ENCODE measurements around the gene ANKS6.
A peak's percentile ranks its signal among the peaks of the same experiment; 100 is the strongest.

ANKS6 gene

DNA sequence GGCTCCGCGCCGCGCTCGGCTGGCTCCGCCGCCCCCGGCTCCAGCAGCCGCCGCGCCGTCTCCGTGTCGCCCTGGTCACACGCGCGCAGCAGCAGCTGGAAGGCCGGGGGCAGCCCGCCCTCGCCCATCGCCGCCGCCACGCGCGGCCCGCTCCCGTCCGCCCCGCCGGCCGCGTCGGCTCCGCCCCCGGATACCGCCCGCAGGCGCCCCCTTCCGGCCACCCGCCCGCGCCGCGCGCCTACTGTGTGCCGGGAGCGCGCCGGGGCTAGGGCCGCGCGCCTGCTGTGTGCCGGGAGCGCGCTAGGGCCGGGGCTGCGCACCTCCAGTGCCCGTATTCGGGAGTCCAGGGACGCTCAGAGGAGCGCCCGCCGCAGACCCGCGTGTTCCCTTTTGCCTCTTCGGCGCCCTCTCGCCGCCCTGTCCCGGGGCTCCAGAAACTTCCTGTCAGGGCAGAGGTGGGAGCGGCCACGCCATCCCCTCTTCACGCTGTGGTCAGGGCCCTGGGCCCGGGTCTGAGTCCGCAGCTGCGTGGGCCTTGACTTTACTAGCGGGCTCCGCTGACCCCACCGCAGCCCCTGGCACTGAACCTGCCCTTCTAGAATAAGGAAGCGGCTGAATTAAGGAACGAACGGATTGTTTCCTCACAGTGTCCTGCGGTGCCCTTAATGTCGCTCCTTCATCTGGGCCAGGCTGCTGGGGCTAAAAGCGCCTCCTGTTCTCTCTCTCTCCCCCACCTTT, at the start of gene ANKS6:
TSS of gene ANKS6 (minus strand) at position 192 of the 738 bp plus-strand sequence. CDS start at position 128, 64 bp downstream.
- DNase-seq (ENCODE audit: low read depth in 2 of 2, low spot score in 1 of 2): peak; percentile 63 to 65

DNA sequence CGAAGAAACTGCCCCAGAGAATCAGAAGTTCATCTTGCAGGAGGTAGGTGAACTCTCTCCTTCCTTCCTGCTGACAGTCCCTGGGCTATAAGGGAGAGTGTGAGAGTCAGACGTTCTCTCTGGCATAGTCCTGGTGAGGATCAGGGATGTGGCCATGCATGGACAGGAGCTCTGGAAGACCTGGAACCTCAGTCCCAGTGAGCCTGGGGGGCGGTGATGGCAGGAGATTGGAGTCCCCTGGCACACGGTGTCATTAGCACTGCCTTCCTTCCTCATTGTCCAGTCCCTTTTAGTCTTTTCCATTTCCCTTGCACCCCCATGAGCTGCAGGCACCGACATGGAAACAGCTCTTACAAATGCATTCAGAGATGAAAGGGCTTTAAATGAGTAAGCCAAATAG, 49.7 kb upstream of the ANKS6 start:
- no peak for DNase-seq (ENCODE audit: low read depth in 2 of 2, low spot score in 1 of 2)

DNA sequence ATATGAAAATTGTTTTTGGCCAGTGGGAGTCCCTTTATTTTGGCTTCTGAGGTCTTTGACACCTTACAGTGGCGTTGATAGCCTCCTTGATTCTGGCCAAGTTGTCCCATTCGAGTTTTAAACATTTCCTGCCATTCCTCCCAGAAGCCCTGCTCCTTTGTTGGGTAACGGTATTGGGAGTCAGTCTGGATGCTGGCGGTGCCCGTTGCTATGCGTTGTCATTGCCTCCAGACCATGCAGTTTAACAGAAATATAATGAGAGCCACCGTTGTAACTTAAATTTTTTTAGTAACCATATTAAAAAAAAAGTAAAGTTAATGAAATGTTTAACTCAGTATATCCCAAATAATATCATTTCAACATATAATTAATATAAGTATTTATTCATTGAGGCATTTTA, 46.2 kb upstream of the ANKS6 start:
- no peak for DNase-seq (ENCODE audit: low read depth in 2 of 2, low spot score in 1 of 2)

DNA sequence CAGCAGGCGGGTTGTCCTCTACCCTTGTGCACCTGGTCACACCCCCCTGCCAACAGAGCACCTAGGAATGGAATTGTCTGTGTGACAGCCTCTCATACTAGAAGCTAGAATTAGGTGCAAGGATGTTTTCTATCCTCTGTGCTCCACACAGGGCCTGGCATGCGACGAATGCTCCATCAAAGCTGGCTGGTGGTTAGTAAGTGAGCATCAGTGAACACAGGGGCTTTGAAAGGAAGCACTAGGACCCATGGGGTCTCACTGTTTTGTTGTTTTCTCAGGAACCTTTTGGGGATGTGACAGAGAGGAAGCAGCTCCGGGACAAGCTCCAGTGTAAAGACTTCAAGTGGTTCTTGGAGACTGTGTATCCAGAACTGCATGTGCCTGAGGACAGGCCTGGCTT, 43.4 kb upstream of the ANKS6 start:
- DNase-seq (ENCODE audit: low read depth in 2 of 2, low spot score in 1 of 2): no peak

DNA sequence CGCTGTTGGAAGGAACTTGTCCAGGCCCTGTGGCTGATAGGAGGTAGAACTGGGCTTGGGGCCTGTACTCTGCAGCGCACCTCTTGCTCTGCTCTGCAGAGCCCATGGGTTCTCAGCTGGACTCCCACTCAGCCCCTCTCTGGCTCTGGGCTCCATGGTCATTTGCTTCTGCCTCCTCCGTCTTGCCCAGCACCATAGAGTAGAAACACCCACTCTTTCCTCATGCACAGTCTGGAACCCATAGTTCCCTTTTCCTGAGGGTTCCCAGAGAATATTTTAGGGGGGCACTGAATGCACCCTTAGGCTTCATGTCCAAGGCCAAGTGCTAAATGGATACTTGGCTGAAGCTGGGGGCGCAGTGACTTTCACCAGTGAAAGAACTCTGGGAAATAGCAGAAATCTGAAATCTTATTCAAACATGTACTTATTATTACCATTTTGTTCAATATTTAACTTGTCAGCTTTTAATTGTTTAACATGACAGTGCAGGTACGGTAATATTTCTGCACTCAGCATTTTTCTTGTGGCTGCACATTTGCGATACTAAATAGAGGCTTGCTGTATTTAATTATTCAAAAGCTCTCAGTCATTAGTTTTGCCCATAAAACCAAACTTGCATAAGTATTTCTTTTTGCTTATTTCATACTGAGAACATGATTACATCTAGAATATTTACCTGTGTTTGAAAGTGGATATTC, 42.7 kb upstream of the ANKS6 start:
- DNase-seq (ENCODE audit: low read depth in 2 of 2, low spot score in 1 of 2): no peak

DNA sequence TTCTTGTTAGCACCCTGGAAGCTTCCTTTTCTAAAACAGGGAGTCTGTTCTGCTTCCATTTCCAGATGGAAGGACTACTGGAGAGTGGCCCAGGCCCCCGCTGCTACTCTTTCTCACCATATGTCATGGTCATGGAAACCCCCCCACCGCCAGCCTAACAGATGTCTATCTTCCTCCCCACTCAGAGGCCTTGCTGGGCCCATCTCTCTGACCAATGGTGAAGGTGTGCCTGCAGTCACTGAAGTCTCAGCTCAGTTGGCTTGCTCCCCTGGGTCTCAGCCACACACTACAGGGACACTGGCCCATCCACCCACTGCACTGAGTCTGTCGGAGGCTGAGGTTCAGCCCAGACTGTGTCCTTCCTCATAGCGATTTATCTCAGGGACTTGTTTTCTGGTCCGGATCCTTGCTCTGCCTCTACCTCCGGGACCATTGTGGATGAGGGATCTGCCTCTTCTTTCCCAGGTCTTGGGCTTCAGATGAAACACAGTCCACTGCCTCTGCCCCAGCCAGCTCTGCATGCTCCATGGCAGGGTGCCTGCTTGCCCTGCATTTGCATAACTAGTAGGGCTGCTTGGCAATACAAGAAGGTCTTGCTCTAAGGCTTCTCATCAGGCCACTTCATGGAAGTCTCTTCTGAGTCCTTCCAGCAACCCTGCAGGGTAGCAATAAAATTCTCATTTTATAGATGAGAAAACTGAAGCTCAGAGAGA, 42.0 kb upstream of the ANKS6 start:
- DNase-seq (ENCODE audit: low read depth in 2 of 2, low spot score in 1 of 2): no peak

DNA sequence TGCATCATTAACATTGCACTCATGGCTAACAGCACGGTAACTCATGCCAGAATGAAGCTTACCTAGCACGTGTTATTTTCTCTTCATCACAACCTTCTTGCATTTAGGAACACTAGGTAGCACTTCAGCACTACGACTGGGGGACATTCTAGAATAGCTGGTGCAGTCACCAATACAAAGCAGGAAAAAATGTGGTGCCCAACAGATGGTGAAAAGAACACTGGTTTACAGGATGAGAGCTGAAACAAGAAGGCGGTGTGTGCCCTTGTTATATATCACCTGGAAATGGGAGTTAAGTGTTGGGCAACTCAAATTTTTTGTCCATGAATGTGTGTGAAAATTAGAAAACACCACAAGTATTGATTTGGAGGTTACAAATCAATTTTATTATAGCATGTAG, 41.2 kb upstream of the ANKS6 start:
- DNase-seq (ENCODE audit: low read depth in 2 of 2, low spot score in 1 of 2): no peak

DNA sequence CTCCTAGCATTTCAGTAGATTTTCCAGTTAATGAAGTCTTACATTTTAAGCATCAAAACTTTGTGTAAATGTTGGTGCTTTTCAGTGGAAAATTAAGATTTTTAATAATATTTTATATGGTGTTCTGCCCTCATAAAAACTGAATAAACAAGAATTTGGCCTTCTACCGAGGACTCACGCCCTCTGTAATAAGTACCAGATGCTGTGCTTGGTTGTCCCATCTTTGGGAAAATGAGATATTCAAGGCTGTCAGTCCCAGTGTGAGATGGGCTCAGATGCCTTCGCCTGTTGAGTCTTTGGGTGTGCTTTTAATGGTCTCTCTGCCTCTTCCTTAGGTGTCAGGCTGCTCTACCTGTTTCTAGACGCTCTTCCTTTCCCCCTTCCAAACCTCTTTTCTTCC, 39.9 kb upstream of the ANKS6 start:
- no peak for DNase-seq (ENCODE audit: low read depth in 2 of 2, low spot score in 1 of 2)

DNA sequence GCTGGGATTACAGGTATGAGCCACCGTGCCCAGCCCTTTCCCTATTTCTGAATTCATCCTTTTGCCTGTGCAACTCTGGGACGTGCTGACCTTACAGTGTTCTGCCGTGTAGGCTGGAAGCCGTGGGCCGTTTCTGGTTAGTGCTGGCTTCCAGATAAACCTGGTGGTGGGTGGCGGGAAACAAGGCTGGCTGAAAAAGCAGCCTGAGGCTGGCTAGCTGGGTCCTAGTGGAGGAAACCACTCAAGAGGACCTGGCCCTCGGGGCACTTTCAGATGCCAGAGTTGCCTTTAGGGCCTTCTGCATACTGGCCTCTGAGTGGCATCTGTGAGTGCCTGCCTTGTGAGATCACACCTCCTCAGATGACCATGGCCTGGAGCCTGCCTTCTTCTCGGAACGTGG, 38.0 kb upstream of the ANKS6 start:
- DNase-seq (ENCODE audit: low read depth in 2 of 2, low spot score in 1 of 2): no peak

DNA sequence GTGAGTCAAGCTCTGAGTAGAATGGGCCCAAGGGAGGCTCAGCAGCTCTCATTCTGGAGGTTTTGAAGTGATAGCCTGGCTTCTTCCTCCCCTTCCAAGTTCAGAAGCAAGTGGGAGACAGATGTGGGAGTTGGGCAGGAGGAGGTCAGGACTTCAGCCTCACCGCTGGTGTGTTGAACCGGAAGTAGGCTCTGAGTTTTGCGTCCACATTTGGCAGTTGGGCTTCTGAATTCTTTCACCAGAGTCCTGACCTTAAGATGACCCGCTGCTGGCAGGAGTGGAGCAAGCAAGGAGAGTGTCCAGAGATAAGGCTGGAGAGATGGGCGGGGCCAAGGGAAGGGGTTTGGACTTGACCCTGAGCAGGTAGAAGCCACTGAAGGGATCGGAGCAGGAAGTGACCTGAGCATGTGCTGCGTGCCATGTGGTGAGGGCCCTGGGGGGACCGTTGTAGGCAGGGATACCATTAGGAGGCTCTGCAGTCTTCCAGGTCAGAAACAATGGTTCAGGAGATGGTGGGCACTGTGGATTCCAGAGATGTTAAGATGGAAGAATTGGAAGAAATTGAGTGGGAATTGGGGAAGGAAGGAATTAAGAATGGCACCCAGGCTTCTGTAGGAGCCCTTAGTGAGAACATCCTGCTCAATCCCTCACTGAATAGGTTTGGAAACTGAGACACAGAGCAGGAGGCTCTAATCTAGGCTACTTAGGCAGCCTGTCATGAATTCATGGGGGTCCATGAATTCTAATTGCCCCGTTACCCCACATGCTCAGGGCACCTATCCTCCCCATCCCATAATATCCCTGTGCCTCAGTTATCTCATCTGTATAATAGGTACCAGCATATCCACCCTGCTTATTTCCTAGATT, 37.0 kb upstream of the ANKS6 start:
- DNase-seq (ENCODE audit: low read depth in 2 of 2, low spot score in 1 of 2): no peak

DNA sequence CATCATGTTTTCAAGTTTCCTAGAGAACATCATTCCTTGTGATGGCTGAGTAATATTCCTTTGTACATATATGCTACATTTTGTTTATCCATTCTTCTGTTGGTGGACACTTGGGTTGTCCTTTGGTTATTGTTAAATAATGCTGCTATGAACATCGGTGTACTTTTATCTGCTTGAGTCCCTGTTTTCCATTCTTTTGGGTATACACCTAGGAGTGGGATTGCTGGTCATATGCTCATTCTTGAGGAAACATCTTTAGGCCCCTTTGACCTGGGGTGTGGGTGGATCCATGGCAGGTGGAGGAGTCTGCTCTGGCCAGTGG, 36.4 kb upstream of the ANKS6 start:
- no peak for DNase-seq (ENCODE audit: low read depth in 2 of 2, low spot score in 1 of 2)

DNA sequence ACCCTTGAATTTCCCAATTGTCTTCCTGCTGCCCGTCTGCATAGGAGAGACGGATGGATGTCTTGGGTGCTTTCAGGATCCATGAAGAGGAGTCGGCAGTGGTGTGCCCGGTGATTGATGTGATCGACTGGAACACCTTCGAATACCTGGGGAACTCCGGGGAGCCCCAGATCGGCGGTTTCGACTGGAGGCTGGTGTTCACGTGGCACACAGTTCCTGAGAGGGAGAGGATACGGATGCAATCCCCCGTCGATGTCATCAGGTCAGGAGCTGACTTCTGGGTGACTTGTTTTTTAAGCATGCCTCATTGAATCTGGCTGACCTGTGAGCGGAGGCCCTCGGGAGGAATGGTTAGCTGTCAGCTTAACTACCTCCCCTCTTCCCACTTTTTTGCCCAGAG, 35.3 kb upstream of the ANKS6 start:
- DNase-seq (ENCODE audit: low read depth in 2 of 2, low spot score in 1 of 2): no peak

DNA sequence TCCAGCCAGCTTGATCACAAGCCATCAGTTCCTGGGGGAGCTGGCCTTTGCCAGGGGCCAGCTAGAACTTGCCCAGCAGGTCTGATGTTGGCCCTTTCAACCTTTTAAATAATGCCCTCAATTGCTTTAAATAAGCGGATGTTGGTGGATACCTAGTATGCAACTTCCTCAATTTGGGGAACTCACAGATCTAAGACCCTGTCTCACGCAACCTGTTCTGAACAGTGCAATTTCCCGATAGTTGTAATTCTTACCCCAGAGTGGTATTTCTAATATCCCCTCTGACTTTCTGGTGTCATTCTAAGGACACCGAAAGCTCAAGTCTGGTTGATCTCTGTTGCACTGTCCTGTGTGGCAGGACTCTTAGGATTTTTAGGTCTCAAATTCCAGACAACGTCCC, 34.2 kb upstream of the ANKS6 start:
- no peak for DNase-seq (ENCODE audit: low read depth in 2 of 2, low spot score in 1 of 2)

DNA sequence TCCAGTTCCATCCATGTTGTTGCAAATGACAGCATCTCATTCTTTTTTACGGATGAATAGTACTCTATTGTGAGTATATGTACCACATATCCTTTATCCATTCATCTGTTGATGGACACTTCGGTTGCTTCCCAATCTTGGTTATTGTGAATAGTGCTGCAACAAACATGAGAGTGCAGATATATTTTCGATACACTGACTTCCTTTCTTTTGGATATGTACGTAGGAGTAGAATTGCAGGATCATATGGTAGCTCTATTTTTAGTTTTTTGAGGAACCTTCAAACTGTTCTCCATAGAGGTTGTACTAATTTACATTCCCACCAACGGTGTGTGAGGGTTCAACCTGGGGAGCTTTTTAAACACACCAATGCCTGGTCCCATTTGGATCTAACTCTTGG, 33.4 kb upstream of the ANKS6 start:
- DNase-seq (ENCODE audit: low read depth in 2 of 2, low spot score in 1 of 2): no peak

DNA sequence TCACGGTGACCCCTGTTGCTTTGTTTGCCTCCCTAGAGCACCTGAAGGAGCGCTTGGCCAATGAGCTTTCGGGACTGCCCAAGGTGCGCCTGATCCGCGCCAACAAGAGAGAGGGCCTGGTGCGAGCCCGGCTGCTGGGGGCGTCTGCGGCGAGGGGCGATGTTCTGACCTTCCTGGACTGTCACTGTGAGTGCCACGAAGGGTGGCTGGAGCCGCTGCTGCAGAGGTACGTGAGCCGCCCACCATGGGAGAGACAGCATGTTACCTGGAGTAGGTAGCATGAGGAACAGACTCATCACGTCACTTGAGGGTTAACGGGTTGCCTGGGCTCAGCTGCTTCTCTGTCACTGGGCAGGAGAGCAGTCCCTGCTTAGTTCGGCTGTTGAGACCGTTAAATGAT, 30.4 kb upstream of the ANKS6 start:
- DNase-seq (ENCODE audit: low read depth in 2 of 2, low spot score in 1 of 2): no peak

DNA sequence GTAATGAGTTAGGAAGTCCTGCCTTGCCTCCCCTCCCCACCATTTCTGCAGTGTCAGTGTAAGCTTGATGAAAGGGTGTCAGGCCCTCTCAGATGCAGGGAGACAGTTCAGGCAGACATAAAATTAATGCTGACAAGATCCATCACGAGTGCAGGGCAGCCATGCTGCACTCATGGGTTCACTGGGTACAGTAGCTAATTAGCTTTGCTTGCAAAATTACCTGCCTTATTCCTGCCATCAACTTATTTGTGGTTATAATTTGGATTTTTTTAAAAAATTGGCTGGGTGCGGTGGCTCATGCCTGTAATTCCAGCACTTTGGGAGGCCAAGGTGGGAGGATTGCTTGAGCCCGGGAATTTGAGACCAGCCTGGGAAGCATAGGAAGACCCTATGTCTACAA, 29.1 kb upstream of the ANKS6 start:
- DNase-seq (ENCODE audit: low read depth in 2 of 2, low spot score in 1 of 2): no peak

DNA sequence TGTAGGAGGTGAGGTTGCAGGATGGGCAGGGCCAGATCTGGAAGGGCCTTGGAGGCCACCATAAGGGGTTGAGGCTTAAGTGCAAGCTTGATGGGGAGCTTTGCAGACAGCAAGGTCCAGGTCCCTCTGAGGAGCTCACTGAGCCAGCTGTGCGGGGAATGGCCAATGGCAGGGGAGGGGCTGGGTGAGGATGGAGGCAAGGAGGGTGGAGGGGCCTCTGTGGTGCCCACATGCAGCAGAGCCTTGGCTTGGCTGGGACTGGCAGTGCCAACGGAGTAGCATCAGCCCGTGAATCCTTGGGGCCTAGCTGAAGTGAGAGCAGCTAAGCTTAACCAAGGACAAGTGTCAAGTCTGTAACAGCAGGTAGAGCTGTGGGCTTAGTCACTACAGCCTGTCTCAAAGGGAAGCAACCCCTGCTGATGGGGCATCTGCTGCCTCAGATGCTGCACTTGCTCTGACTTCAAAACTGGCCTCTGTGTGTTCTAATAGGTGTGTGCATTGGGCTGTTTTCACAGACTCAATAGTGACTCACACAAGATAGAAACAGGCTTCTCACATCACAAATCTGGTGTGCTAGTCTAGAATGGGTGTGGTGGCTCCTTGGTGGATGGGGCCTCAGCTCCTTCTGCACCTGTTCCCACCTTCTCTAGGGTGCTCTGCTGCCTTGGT, 27.4 kb upstream of the ANKS6 start:
- no peak for DNase-seq (ENCODE audit: low read depth in 2 of 2, low spot score in 1 of 2)

DNA sequence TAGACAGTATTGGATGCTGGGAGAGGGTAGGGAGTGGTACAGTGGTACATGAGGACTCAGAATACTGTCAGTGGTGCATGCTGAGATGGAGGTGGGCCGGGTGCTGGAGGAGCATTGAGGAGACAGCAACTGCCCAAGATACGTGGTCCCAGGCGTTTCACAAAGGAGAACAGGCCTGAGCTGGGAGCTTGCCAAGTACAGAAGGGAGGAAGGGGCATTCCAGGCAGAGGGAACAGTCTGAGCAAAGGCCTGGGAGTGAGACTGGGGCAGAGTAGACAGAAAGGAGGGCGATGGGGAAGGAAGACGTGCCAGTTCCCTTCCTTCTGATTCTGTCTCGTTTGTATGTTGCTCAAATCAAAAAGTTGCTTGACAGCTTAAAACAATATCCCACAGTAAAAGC, 26.3 kb upstream of the ANKS6 start:
- DNase-seq (ENCODE audit: low read depth in 2 of 2, low spot score in 1 of 2): no peak

DNA sequence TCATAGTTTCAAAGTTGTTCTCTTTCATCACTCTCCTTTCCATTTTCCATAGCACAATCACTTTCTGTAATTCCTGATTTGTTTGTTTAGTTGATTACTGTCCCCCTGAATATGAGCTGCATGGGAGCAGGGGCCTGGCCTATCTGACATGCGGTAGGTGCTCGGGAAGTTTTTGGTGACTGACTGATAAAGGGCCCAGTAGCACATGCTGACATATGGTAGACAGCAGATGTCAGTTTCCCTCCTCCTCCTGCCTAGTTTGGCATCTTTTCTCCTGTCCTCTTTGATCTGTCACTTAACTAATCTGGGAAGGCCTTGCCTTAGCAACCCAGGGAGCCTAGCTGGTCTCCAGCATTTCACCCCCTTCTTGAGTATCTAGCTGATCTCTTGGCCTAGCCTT, 25.5 kb upstream of the ANKS6 start:
- no peak for DNase-seq (ENCODE audit: low read depth in 2 of 2, low spot score in 1 of 2)

DNA sequence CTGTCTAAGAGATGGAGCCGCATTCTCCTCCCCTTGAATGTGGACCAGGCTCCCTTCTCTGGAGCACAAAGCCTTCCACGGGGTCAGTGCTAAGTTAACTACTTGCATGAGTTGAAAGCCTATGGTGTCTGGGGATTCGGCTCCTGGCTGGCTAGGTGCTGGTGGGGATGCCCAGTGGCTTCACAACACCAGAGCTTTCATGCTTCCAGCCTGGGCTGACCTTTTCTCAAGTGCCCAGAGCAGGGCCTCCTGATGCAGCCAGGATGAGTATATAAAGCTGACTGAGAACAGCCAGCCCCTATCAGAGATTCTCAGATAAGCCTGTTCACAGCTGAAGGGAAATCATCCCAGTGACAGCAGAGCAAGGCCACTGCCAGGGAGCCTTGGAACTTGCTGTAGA, 22.9 kb upstream of the ANKS6 start:
- DNase-seq (ENCODE audit: low read depth in 2 of 2, low spot score in 1 of 2): no peak

DNA sequence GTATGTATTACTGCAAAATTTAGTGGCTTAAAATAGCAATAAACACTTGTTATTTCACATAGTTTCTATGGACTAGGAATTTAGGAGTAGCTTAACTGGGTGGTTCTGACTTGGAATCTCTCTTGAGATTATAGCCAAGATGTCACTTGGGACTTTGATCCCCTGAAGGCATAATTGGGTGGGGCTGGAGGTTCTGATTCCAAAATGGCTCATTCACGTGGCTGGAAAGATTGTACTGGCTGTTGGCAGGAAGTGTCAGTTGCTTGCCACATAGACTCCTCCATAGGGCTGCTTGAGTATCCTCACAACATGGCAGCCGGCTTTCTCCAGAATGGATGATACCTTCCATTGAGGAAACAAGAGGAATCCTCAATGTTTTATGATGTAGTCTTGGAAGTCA, 22.4 kb upstream of the ANKS6 start:
- DNase-seq (ENCODE audit: low read depth in 2 of 2, low spot score in 1 of 2): no peak
